BJ (cell line): ENCODE measurements around the gene CHKA. TPM values are rescaled to one million over a fixed set of nuclear protein-coding genes. Genes with fewer than 3 reads are reported as not detected.

Experiments used
- CTCF ChIA-PET: fragments of 350-600 bp; formaldehyde crosslinking; extraction: SDS; loops from one replicate; lab custom pipeline; 2021; ENCODE audit warnings: antibody characterized with exemption, inconsistent platforms; lab: Yijun Ruan, JAX
- POLR2A ChIA-PET: fragments of 300-600 bp; sonication (Branson Sonifier 250); formaldehyde crosslinking; extraction: SDS; loops from one replicate; lab custom pipeline; 2021; ENCODE audit warnings: antibody characterized with exemption; lab: Charles Lee
- DNase-seq: peaks from one replicate; pipeline ENCODE4 v3.0.0-alpha.2; 2011; ENCODE audit warnings: low read depth
- H3K27me3 ChIP-seq: 2 replicates; pipeline ENCODE4 v1.6.0; 2011; ENCODE audit warnings: low read length; ENCODE audit not compliant: control insufficient read depth, insufficient read depth
- H3K36me3 ChIP-seq: 2 replicates; pipeline ENCODE4 v1.5.1; 2011; ENCODE audit warnings: low read length; ENCODE audit not compliant: control insufficient read depth, insufficient read depth
- H3K4me3 ChIP-seq: 2 replicates; pipeline ENCODE4 v1.5.1; 2011; ENCODE audit warnings: low read depth, mild to moderate bottlenecking, control low read depth, low read length
- polyA plus RNA-seq: library from polyadenylated mRNA; depleted of rRNA; stranded (reverse); fragments of >200 nt; gene quantifications from 2 replicates; pipeline ENCODE4 v1.2.3, GENCODE V29; 2011
- TF ChIP-seq, protein P1 (sequence below): IDR thresholded peaks from 2 replicates; pipeline ENCODE4 v1.5.1; 2011; ENCODE audit warnings: low read depth, mild to moderate bottlenecking, control low read depth, inconsistent platforms, low read length, moderate library complexity; ENCODE audit not compliant: insufficient read depth

CHKA gene
- polyA plus RNA-seq, 1 experiment, result 5.9 TPM

GRCh38 chr11:68044898-68045351 lies 76.3 kb downstream of the CHKA start:
- no peak for DNase-seq
- no peaks in the 10 kb centered on the region for H3K27me3 ChIP-seq
- H3K4me3 ChIP-seq, result no peak overlapping the region
- CTCF ChIA-PET, result no interaction called here
- H3K36me3 ChIP-seq, result peaks cover 53% of the 10 kb centered on the region
- POLR2A ChIA-PET, result no interaction called here
- TF ChIP-seq, protein P1, sequence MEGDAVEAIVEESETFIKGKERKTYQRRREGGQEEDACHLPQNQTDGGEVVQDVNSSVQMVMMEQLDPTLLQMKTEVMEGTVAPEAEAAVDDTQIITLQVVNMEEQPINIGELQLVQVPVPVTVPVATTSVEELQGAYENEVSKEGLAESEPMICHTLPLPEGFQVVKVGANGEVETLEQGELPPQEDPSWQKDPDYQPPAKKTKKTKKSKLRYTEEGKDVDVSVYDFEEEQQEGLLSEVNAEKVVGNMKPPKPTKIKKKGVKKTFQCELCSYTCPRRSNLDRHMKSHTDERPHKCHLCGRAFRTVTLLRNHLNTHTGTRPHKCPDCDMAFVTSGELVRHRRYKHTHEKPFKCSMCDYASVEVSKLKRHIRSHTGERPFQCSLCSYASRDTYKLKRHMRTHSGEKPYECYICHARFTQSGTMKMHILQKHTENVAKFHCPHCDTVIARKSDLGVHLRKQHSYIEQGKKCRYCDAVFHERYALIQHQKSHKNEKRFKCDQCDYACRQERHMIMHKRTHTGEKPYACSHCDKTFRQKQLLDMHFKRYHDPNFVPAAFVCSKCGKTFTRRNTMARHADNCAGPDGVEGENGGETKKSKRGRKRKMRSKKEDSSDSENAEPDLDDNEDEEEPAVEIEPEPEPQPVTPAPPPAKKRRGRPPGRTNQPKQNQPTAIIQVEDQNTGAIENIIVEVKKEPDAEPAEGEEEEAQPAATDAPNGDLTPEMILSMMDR, result no peak

- ChIA-PET CTCF (interaction anchor here (1.0 to 1.4 kb wide), 2 partner anchors 9 to 128 kb away, joined by 3 read pairs; no protein-coding TSS in a partner anchor), POLR2A (interaction anchor here (0.6 kb wide), 1 partner anchor 1000 kb away, joined by 21 read pairs; no protein-coding TSS in a partner anchor)
- Histone ChIP-seq H3K27me3 (no peaks in the 10 kb centered on the region), H3K4me3 (no peak overlapping the region), H3K36me3 (peaks cover 48% of the 10 kb centered on the region)
- TF ChIP-seq, protein P1, result no peak
- DNase-seq, result no peak
These were observed 76.9 kb downstream of the CHKA start for GRCh38 chr11:68044145-68044813.

DNA sequence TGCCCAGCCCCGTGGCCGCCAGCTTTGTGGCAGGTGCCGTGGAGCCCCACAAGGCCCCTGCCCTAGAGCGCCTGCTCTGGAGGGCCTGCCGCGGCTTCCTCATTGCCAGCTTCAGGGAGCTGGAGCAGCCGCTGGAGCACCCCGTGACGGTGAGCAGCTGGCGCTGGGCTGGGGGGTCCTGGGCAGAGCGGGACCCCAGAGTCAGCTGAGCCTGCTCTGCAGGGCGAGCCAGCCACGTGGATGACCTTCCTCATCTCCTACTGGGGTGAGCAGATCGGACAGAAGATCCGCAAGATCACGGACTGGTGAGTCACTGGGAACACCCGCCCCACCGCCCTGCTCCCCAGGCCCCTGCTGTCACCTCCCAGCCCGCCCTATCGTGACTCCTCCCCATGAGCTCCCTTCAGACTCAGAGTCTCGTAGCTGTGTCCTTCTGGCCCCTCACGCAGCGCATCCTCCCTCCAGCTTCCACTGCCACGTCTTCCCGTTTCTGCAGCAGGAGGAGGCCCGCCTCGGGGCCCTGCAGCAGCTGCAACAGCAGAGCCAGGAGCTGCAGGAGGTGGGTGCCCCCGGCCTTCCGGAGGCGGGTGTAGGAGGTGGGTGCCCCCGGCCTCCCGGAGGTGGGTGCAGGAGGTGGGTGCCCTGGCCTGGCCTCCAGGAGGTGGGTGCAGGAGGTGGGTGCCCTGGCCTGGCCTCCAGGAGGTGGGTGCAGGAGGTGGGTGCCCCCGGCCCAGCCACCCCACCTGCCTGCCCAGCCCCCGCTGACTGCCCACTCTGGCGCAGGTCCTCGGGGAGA lies 77.6 kb downstream of the CHKA start:
- peak; percentile 24 for DNase-seq
- H3K4me3 ChIP-seq, result 0 out of 2 replicates have a peak overlapping the region, but pooled peaks have one; percentile 4
- POLR2A ChIA-PET, result interaction anchor here (0.6 kb wide), 1 partner anchor 1000 kb away, joined by 21 read pairs; no protein-coding TSS in a partner anchor
- CTCF ChIA-PET, result interaction anchor here (0.8 to 1.4 kb wide), 4 partner anchors 10 to 330 kb away, joined by 3 read pairs; no protein-coding TSS in a partner anchor
- peaks cover 43% of the 10 kb centered on the region for H3K36me3 ChIP-seq
- H3K27me3 ChIP-seq, result no peaks in the 10 kb centered on the region
- TF ChIP-seq, protein P1, result no peak

DNA sequence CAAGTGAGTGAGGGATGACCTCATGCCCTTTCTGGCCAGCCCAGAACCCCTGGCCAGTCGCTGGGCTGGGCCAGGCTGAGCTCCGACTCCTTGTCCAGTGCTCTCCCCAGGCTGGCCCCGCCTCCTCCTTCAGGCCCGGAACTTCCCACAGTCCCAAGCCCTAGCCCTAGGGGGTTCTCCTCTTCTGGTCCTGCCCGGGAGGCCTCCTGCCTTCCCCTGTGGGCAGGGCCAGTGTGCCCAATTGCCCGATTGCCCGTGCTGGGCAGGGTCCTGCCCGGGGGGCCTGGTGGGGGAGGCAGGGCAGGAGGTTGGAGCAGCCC lies 78.2 kb downstream of the CHKA start:
- TF ChIP-seq, protein P1, result no peak
- no peaks in the 10 kb centered on the region for H3K27me3 ChIP-seq
- H3K4me3 ChIP-seq, result no peak overlapping the region
- DNase-seq, result no peak
- H3K36me3 ChIP-seq, result peaks cover 40% of the 10 kb centered on the region
- CTCF ChIA-PET, result interaction anchor here (0.8 to 3.0 kb wide), 5 partner anchors 10 to 331 kb away, joined by 3 to 13 read pairs (median 3); partner anchors contain the start of gene ALDH3B1
- POLR2A ChIA-PET, result no interaction called here
